G401.6 (cell line): ENCODE data around the gene TPM1.
A peak's percentile ranks its signal among the peaks of the same experiment; 100 is the strongest.
"Not testable (repeated sequence)": the region's sequence is repeated elsewhere in the genome, so short reads cannot be mapped to it uniquely, and the experiment has no call there.

ENCODE experiments used
- FAIRE-seq: peaks from 2 replicates; lab custom pipeline; 2012; peaks lifted over from hg19 to GRCh38; lab: Jason Lieb, UNC

The TPM1 gene

DNA sequence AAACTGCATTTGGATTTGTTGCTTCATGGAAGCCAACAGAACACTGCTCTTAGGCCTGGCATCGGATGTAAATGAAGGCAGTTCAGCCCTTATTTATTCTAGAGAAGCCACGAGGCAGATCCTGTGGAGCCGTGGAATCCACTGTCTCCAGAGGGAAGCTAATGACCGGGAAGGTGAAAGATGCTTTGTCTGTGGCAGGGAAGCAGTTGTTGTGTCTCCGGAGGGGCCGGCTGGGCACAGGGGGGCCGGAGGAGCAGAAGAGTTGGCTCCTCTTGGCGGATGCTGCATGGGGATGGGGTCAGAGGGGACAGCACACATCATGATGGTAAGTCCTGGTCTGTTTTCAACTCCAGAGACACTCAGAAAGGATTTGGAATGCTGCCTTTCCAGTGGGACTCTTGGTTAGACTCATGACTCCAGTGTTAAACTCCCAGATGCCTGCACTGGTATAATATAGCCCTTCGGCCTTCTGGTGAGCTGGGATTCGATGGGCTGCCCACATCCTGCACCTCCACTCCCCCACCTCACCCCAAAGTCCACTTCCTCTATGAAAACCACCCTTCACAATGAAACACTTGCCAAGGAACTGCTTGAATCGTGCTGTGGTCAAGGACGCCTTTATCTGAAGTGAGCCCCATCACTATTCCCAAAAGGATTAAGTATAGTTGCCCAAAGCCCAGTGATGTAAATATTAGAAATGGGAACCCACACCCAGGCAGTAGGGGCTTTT, 33.6 kb downstream of the TPM1 start:
- FAIRE-seq: no peak

DNA sequence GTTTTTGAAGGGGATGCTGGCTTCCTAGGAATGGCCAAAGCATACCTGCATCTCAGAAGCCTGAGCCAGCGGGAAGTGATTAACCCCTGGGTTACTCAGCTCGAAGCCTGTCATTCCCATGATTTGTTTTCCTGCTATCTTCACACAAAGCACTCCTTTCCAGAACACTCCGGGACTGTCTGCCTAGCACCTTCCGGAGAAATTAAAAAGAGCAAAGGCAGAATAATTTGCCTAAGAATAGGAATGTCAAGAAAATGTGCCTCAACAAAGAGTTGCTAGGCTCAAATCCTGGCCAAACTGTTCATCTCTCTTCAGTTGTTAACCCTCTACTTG, 34.1 kb downstream of the TPM1 start:
- FAIRE-seq: no peak

DNA sequence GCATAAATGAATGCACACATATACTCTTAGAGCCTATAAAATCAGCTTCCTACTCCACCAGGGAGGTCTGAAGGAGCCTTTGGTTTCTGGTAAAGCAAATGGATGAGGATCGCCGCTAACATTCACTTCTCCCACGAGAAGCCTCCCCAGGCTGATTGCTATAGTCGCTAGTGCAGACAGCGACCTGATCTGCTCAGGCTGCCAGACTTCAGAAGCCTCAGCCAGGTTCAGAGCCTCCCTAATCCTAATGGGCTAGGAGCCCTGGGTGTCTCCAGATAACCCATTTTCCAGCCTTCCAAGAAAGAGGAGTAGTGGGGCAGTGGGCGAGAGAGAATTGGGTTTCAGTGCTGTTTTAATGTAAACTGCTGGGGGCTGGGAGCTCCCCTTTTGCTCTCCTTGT, 35.4 kb downstream of the TPM1 start:
- FAIRE-seq: peak; percentile 31

- no peak for FAIRE-seq
Measured at GRCh38 chr15:63079947-63080626, 37.5 kb downstream of the TPM1 start.

DNA sequence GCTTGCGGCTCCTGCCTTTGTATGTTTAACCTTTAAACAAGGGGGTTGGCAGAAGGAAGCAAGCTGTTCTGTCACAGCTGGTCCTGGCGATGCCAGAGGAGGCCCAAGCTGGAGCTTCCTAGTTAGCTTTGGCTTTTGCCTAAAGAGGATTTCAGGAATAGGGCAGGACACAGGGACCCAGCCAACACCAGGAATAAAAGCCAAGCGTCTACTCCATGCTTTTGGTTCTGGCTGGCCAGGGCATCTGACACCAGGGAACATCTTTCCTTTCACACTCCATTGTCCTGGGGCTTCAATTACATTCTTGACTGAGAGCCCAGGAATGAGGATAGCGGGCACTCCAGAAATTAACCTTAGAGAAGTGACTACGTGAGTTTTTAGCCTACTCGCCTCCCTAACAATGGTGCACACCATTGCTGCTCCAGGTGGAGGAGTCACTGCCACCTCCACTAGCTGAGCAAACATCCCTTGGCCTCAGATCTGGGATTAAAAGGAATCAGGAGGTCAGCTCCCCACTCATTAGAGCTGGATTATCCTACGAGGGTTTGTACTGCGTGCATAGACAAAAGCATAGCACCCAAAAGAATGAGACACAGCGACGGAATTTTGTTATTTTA, 38.2 kb downstream of the TPM1 start:
- no peak for FAIRE-seq

- FAIRE-seq: no peak
Measured at GRCh38 chr15:63082366-63082765, 39.8 kb downstream of the TPM1 start.

DNA sequence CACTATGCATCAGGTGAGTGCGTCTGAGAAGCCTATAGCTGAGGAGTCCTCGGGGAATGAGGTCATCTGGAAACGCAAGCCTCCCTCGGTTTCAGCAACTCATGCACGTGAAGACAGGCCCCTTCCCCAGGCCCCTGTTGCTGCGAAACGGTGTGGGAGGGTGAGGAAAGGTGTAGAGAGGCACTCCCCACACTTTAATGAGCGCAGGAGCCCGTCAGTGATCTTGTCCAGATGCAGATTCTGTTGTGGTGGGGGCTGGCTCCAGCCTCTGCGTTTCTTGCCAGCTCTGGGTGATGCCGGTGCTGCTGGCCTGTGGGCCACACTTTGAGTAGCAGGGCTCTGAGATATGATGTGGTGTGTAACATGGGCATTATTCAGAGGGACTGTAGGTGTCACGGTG, 40.5 kb downstream of the TPM1 start:
- no peak for FAIRE-seq

DNA sequence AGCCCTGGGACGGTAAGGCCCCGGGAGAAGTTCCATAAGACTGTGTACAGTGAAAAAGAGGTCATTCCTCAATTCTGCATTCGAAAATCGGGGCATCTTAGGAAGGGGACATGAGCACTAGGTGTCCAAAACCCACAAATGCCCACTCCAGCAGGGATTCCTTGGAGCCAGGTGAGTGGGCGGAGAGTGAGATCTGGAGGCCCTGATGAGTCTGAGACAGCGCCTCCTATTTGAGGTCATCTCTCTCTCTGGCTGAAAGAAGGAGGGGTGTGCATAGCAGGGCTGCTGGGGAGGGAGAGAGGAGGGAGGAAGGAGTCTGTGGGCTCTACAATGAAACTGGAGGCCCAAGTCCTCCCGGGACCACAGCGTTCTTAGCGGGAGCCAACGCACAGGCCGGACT, 41.0 kb downstream of the TPM1 start:
- no peak for FAIRE-seq

DNA sequence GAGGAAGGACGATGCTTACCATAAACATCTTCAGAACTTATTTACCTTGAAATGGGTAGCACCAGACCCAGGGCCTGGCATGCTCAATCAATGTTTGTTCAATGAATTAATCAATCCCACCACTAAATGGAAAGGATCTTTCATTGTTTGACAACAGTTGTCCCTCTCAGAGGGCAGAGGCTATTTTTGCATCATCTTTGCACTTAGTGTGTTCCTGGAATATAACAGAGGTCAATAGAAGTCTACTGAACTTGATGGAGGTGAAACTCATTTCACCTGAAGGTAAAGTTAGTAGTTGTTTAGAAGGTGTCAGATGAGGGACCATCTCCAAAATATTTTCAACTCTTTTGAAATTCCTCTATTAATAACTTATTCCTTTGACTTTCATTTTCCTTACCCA, 42.3 kb downstream of the TPM1 start:
- no peak for FAIRE-seq

DNA sequence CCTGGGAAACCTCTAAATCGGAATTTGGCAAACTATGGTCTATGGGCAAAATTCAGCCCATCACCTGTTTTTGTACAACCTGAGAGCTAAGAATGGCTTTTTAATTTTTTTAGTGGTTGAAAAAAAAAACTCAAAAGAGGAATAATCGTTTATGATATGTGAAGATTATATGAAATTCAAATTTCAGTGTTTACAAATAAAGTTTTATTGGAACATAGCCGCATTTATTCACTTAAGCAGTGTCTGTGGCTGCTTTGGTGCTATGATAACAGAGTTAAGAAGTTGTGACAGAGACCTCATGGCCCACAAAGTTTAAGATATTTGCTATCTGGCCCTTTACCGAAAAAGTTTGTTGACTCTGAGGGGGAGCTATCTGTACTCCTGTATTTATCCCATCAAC, 42.7 kb downstream of the TPM1 start:
- FAIRE-seq: no peak

GRCh38 chr15:63086271-63086670, 43.7 kb downstream of the TPM1 start:
- FAIRE-seq: no peak

DNA sequence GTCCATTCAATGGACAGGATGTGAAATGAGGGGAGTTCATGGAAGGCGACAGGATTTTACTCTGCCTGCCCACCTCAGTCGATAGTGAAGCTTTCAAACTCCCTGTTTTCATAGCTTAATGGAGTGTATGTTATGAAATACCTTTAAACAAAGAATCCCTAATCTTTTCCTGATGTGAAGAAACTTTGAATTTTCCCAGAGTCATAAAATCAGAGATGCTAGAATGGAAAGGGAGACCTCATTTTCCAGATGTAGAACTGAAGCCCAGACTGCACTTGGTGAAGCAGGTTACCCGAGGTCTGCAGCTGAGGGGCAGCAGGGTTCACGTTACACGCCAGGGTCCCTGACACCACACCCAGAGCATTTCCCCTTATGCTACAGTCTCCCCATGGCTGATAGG, 44.4 kb downstream of the TPM1 start:
- no peak for FAIRE-seq

- no peak for FAIRE-seq
Measured at GRCh38 chr15:63088533-63089245, 46.1 kb downstream of the TPM1 start.

GRCh38 chr15:63089260-63090043, 46.9 kb downstream of the TPM1 start:
- no peak for FAIRE-seq

DNA sequence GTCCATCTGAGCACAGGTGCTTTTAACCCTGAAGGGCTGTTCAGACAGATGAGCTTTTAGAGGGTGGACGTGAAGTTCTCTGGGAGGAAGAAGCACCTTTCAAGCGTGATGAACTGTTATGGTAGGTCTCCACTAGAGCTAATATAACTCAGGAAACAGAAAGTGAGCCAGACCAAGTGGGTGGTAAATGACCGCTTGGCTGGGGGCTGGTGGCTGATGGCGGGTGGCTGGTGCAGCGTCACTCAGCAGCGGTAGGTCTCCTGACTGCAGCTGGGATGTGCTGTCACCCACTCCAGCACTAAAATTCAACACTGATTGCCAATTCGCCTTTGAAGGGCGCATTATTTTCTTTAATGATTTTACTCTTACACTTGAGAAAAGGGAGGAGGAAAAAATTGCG, 47.9 kb downstream of the TPM1 start:
- FAIRE-seq: no peak

GRCh38 chr15:63090887-63091286, 48.3 kb downstream of the TPM1 start:
- no peak for FAIRE-seq

GRCh38 chr15:63091679-63092446, 49.3 kb downstream of the TPM1 start:
- FAIRE-seq: no peak

GRCh38 chr15:63093486-63094205, 51.1 kb downstream of the TPM1 start:
- peak; percentile 69 for FAIRE-seq

GRCh38 chr15:63094495-63094931, 52.0 kb downstream of the TPM1 start:
- FAIRE-seq: peak; percentile 15

GRCh38 chr15:63096178-63096577, 53.6 kb downstream of the TPM1 start:
- FAIRE-seq: no peak

GRCh38 chr15:63098901-63099300, 56.4 kb downstream of the TPM1 start:
- FAIRE-seq: not testable (repeated sequence)
